Common myeloid progenitor, CD34-positive (primary cell): ENCODE measurements around the gene PDIA4.

ENCODE experiments used
- CTCF ChIA-PET: fragments of 350-600 bp; sonication (Branson Sonifier 250); formaldehyde crosslinking; loops from one replicate; lab custom pipeline; 2021; ENCODE audit warnings: antibody characterized with exemption; lab: Charles Lee
- POLR2A ChIA-PET: fragments of 350-600 bp; sonication (Branson Sonifier 250); formaldehyde crosslinking; loops from one replicate; lab custom pipeline; 2021; ENCODE audit warnings: antibody characterized with exemption; lab: Charles Lee
- DNase-seq, 3 donors: peaks; one replicate each; pipeline versions ENCODE4 v3.0.0 to v3.0.0-alpha.2; 2013
- H3K27ac ChIP-seq, 2 experiments: 1 replicate in 1 of 2; 2 replicates in 1 of 2; pipeline ENCODE4 v1.7.0; 2013; ENCODE audit warnings: inconsistent platforms in 2 of 2, low read length in 2 of 2, mild to moderate bottlenecking in 2 of 2, low read depth in 1 of 2, moderate library complexity in 1 of 2; ENCODE audit not compliant: severe bottlenecking in 2 of 2, insufficient read depth in 1 of 2, poor library complexity in 1 of 2
- H3K27me3 ChIP-seq, 5 experiments: replicated peaks in 2 of 5; 1 replicate in 3 of 5; 2 replicates in 2 of 5; pipeline versions ENCODE4 v1.6.1 to v1.7.0; 2013; ENCODE audit warnings: low read length in 4 of 5, mild to moderate bottlenecking in 2 of 5, moderate library complexity in 2 of 5, inconsistent platforms in 1 of 5; ENCODE audit not compliant: insufficient read depth in 5 of 5, control insufficient read depth in 4 of 5
- H3K36me3 ChIP-seq, 4 experiments: 1 replicate in 2 of 4; 2 replicates in 2 of 4; pipeline versions ENCODE4 v1.6.1 to v1.7.0; 2013; ENCODE audit warnings: low read length in 3 of 4, control low read depth in 1 of 4, mild to moderate bottlenecking in 1 of 4; ENCODE audit not compliant: control insufficient read depth in 4 of 4, insufficient read depth in 4 of 4
- H3K4me1 ChIP-seq, 4 experiments: 1 replicate in 3 of 4; 2 replicates in 1 of 4; pipeline versions ENCODE4 v1.6.1 to v1.7.1; 2013; ENCODE audit warnings: low read length in 3 of 4, mild to moderate bottlenecking in 3 of 4, control low read depth in 1 of 4, inconsistent platforms in 1 of 4, moderate library complexity in 1 of 4; ENCODE audit not compliant: control insufficient read depth in 4 of 4, insufficient read depth in 4 of 4; ENCODE audit errors: control extremely low read depth in 1 of 4
- H3K4me3 ChIP-seq, 7 experiments: 1 replicate in 4 of 7; 2 replicates in 3 of 7; pipeline versions ENCODE4 v1.5.1 to v1.7.0; 2013; ENCODE audit warnings: mild to moderate bottlenecking in 7 of 7, low read length in 6 of 7, moderate library complexity in 6 of 7, inconsistent platforms in 2 of 7, low read depth in 2 of 7, control low read depth in 1 of 7; ENCODE audit not compliant: insufficient read depth in 4 of 7, control insufficient read depth in 1 of 7; ENCODE audit errors: extremely low read depth in 1 of 7
- H3K9me3 ChIP-seq, 5 experiments: 1 replicate in 4 of 5; 2 replicates in 1 of 5; pipeline versions ENCODE4 v1.6.1 to v1.7.1; 2013; ENCODE audit warnings: low read length in 4 of 5, mild to moderate bottlenecking in 2 of 5, inconsistent platforms in 1 of 5, low read depth in 1 of 5, moderate library complexity in 1 of 5; ENCODE audit not compliant: control insufficient read depth in 4 of 5, insufficient read depth in 2 of 5; ENCODE audit errors: control extremely low read depth in 1 of 5
- WGBS: methylation state at CpG from one replicate; pipeline ENCODE4 v1.1.5; 2013; ENCODE audit not compliant: insufficient coverage; 5-methylcytosine and 5-hydroxymethylcytosine counted together

PDIA4 gene

DNA sequence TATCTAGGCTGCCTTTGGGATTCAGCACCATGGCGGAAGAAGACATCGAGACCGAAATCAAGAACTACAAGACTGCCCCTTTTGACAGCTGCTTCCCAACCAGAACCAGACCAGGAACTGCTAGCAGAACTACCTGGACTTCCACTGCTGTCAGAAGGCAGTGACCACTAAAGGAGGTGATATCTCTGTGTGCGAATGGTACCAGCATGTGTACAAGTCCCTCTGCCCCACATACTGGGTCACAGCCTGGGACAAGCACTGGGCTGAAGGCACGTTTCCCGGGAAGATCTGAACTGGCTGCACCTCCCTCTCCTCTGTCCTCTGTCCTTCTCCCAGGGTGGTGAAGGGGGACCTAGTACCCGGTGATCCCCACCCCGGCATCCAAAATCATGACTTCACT is 25.6 kb upstream of the PDIA4 start:
- 96% methylated on average over 4 of the region's 8 CpGs for WGBS
- no peak for DNase-seq
- ChIA-PET CTCF (no interaction called here), POLR2A (no interaction called here)
- Histone ChIP-seq H3K4me1 (no peaks in the 10 kb centered on the region), H3K9me3 (peaks cover 0 to 1% (median 0%) of the 10 kb centered on the region in 5 experiments), H3K27ac (no peak overlapping the region), H3K36me3 (no peaks in the 10 kb centered on the region), H3K4me3 (no peak overlapping the region), H3K27me3 (no peaks in the 10 kb centered on the region)

- CTCF ChIA-PET, result no interaction called here
- H3K27me3 ChIP-seq, result no peaks in the 10 kb centered on the region
- H3K4me1 ChIP-seq, result no peaks in the 10 kb centered on the region
- H3K4me3 ChIP-seq, result no peak overlapping the region
- 92% methylated on average over 1 of the region's 1 CpG for WGBS
- POLR2A ChIA-PET, result no interaction called here
- DNase-seq, result no peak
- H3K27ac ChIP-seq, result no peak overlapping the region
- peaks cover 0 to 2% (median 0%) of the 10 kb centered on the region in 5 experiments for H3K9me3 ChIP-seq
- H3K36me3 ChIP-seq, result no peaks in the 10 kb centered on the region
Observed at GRCh38 chr7:149053384-149053783, 25.1 kb upstream of the PDIA4 start.

- ChIA-PET POLR2A (interaction anchor here (0.7 kb wide), 1 partner anchor 14 kb away, joined by 3 read pairs; no protein-coding TSS in a partner anchor), CTCF (interaction anchor here (0.9 to 1.2 kb wide), 2 partner anchors 48 to 75 kb away, joined by 3 read pairs; partner anchors contain the start of gene ZNF425)
- WGBS, result 100% methylated on average over 1 of the region's 3 CpGs
- H3K27ac ChIP-seq, result no peak overlapping the region
- no peak overlapping the region for H3K4me3 ChIP-seq
- DNase-seq, result no peak
- H3K4me1 ChIP-seq, result no peaks in the 10 kb centered on the region
- no peaks in the 10 kb centered on the region for H3K27me3 ChIP-seq
- no peaks in the 10 kb centered on the region for H3K36me3 ChIP-seq
- peaks cover 0 to 2% (median 0%) of the 10 kb centered on the region in 5 experiments for H3K9me3 ChIP-seq
Observed at GRCh38 chr7:149050941-149051340, 22.6 kb upstream of the PDIA4 start.

- Histone ChIP-seq H3K4me1 (no peaks in the 10 kb centered on the region), H3K36me3 (no peaks in the 10 kb centered on the region), H3K4me3 (no peak overlapping the region), H3K9me3 (peaks cover 0 to 2% (median 0%) of the 10 kb centered on the region in 5 experiments), H3K27me3 (no peaks in the 10 kb centered on the region), H3K27ac (no peak overlapping the region)
- ChIA-PET POLR2A (no interaction called here), CTCF (interaction anchor here (0.6 to 2.0 kb wide), 4 partner anchors 13 to 32 kb away, joined by 3 to 12 read pairs (median 3); no protein-coding TSS in a partner anchor)
- no peak for DNase-seq
- WGBS, result 94% methylated on average over 3 of the region's 3 CpGs
Observed at GRCh38 chr7:149048805-149049204, 20.5 kb upstream of the PDIA4 start.

DNA sequence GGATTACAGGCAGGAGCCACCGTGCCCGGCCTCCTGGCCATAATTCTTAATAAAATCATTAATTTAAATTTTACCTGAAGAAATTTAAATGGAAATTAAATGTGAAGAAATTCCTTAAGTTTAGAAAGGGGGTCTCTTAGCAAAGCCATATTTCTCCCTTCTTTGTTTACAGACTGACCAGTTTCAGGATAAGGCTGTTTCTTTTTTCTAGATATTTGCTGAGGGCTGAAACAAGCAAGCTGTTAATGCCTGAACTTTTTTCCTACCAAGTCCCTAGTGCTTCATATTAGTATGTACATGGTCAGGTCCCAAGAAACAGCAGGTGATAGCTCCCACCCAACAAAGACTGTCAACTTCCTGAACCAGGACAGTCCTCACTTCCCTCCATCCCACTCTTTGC is 18.1 kb upstream of the PDIA4 start:
- Histone ChIP-seq H3K36me3 (no peaks in the 10 kb centered on the region), H3K4me3 (no peak overlapping the region), H3K27ac (no peak overlapping the region), H3K27me3 (no peaks in the 10 kb centered on the region), H3K9me3 (peaks cover 0 to 2% (median 0%) of the 10 kb centered on the region in 5 experiments), H3K4me1 (no peaks in the 10 kb centered on the region)
- no peak for DNase-seq
- ChIA-PET CTCF (no interaction called here), POLR2A (no interaction called here)
- no CpG with 5 or more reads among the region's 2 CpGs for WGBS

GRCh38 chr7:149043936-149044335 is 15.6 kb upstream of the PDIA4 start:
- Histone ChIP-seq H3K9me3 (peaks cover 0 to 2% (median 0%) of the 10 kb centered on the region in 5 experiments), H3K36me3 (no peaks in the 10 kb centered on the region), H3K4me3 (no peak overlapping the region), H3K27me3 (no peaks in the 10 kb centered on the region), H3K4me1 (no peaks in the 10 kb centered on the region), H3K27ac (no peak overlapping the region)
- CTCF ChIA-PET, result no interaction called here
- POLR2A ChIA-PET, result interaction anchor here (0.6 kb wide), 1 partner anchor 1397 kb away, joined by 3 read pairs; no protein-coding TSS in a partner anchor
- DNase-seq, result no peak
- WGBS, result 100% methylated on average over 6 of the region's 8 CpGs

- Histone ChIP-seq H3K4me1 (no peaks in the 10 kb centered on the region), H3K9me3 (peaks cover 0 to 5% (median 2%) of the 10 kb centered on the region in 5 experiments), H3K36me3 (no peaks in the 10 kb centered on the region), H3K4me3 (no peak overlapping the region), H3K27me3 (no peaks in the 10 kb centered on the region), H3K27ac (no peak overlapping the region)
- no peak for DNase-seq
- ChIA-PET CTCF (interaction anchor here (0.7 kb wide), 1 partner anchor 36 kb away, joined by 3 read pairs; no protein-coding TSS in a partner anchor), POLR2A (no interaction called here)
- WGBS, result 88% methylated on average over 1 of the region's 5 CpGs
Observed at GRCh38 chr7:149041350-149041749, 13.0 kb upstream of the PDIA4 start.
